ENCODE measurements around the gene PICK1. TPM values are rescaled to one million over a fixed set of nuclear protein-coding genes. Genes with fewer than 3 reads are reported as not detected.

The PICK1 gene
- total and polyA plus RNA-seq, 7 donors = 11.9 to 31.5 (median 18.9) TPM

- WGBS, 3 donors = 70 to 74% (median 72%) methylated on average over 16 of the region's 16 CpGs
- H3K4me1 ChIP-seq = peaks cover 7% of the 10 kb centered on the region
These were observed 26.7 kb upstream of the PICK1 start for GRCh38 chr22:38030311-38031133.

DNA sequence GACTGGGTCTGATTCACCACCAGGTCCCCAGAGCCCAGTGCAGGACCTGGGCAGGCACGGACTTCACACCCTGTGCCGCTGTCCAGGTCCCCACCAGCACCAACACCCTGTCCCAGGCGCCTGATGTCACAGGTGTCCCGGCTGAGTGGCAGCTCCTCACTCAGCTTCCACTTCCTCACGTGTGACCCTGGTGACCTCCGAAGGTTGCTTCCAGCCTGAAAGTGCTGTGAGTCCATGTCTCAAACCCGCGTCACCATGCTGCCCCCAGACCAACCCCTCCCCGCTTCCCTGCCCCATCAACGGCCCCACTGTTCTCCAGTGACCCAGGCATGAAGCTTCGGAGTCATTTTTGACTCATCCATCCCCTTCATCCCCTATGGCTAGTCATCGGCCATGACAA lies 25.7 kb upstream of the PICK1 start:
- peaks cover 7% of the 10 kb centered on the region for H3K4me1 ChIP-seq
- no peaks in the 10 kb centered on the region for H3K36me3 ChIP-seq (ENCODE audit: insufficient read depth in 1 of 2, low read depth in 1 of 2)
- no peak overlapping the region for H3K4me3 ChIP-seq
- no peak for ATAC-seq
- no peak overlapping the region for H3K27ac ChIP-seq
- H3K9me3 ChIP-seq = no peaks in the 10 kb centered on the region
- H3K27me3 ChIP-seq (ENCODE audit: insufficient read depth in 3 of 3, low read length in 2 of 3) = peaks cover 0 to 2% (median 0%) of the 10 kb centered on the region in 3 donors
- DNase-seq = no peak
- 91 to 93% (median 92%) methylated on average over 12 of the region's 12 CpGs for WGBS, 3 donors
- TF ChIP-seq CTCF (IDR thresholded peaks at IDR 0.05) = no peak
- intact Hi-C loops (cut with DNase I) = no loop called here

More at GRCh38 chr22:38030311-38031133, 26.7 kb upstream of the PICK1 start:
- Histone ChIP-seq H3K9me3 (no peaks in the 10 kb centered on the region), H3K4me3 (no peak overlapping the region), H3K36me3 (ENCODE audit: insufficient read depth in 1 of 2, low read depth in 1 of 2) (no peaks in the 10 kb centered on the region), H3K27me3 (ENCODE audit: insufficient read depth in 3 of 3, low read length in 2 of 3) (no peaks in the 10 kb centered on the region), H3K27ac (no peak overlapping the region)
- DNase-seq (no peak), ATAC-seq (no peak)
- intact Hi-C loops (cut with DNase I) = no loop called here
- no peak for TF ChIP-seq CTCF (IDR thresholded peaks at IDR 0.05)

DNA sequence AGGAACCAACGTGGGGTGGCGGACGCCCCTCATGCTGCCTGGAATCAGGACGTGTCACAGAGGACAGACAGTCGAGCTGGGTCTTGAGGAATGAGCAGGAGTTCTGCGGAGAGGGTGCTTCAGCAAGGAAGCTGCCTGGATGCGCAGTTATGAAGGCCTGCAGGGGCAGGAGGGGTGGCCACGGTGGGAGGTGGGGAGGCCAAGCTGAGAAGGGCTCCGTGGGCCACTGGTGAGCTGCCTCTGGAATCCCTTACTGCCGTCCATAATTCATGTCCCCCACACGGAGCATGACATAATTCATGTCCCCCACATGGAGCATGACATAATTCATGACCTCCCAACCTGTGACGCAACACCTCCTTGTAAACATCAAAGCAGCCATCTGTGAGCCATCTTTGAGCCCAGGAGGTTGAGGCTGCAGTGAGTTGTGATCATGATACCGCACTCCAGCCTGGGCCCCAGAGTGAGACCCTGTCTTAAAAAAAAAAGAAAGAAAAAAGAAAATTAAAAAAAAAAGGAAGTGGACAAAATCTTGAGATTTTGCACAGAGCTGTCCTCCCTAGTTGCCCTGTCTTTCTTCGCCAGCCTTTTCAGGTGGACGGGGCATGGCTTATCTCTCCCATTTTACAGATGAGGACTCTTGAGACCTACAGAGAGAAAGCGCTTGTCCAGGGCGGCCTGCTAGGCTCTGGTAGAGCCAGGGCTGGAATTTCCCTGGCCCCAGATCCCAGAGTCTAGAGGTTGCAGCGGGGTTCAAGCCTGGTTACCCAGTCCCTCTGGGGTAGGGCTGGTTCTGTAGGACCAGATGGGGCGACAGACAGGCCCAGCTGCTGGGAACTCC lies 24.3 kb upstream of the PICK1 start:
- ATAC-seq = no peak
- H3K27ac ChIP-seq = no peak overlapping the region
- DNase-seq = no peak

More for the DNA sequence above, 24.3 kb upstream of the PICK1 start:
- Histone ChIP-seq H3K27me3 (ENCODE audit: insufficient read depth in 3 of 3, low read length in 2 of 3) (peaks cover 0 to 2% (median under 1%) of the 10 kb centered on the region in 3 donors), H3K4me3 (no peak overlapping the region), H3K4me1 (peaks cover 7% of the 10 kb centered on the region), H3K9me3 (no peaks in the 10 kb centered on the region), H3K36me3 (ENCODE audit: insufficient read depth in 1 of 2, low read depth in 1 of 2) (no peaks in the 10 kb centered on the region)
- intact Hi-C loops (cut with DNase I) = no loop called here
- no peak for TF ChIP-seq CTCF (IDR thresholded peaks at IDR 0.05)
- WGBS, 3 donors = 77 to 85% (median 81%) methylated on average over 19 of the region's 19 CpGs
